B cell (primary cell): ENCODE data around the gene TGOLN2.

ENCODE experiments used
- EZH2 ChIP-seq: IDR thresholded peaks from 2 replicates; pipeline ENCODE4 v1.6.1; 2012; ENCODE audit warnings: borderline replicate concordance, low read depth, mild to moderate bottlenecking, moderate library complexity, low read length; ENCODE audit not compliant: insufficient read depth, poor library complexity, severe bottlenecking
- TF ChIP-seq, protein P1 (sequence below): fragments of 200-600 bp; IDR thresholded peaks from one replicate; pipeline ENCODE4 v1.8.0; 2022; ENCODE audit warnings: antibody characterized with exemption, mild to moderate bottlenecking

DNA sequence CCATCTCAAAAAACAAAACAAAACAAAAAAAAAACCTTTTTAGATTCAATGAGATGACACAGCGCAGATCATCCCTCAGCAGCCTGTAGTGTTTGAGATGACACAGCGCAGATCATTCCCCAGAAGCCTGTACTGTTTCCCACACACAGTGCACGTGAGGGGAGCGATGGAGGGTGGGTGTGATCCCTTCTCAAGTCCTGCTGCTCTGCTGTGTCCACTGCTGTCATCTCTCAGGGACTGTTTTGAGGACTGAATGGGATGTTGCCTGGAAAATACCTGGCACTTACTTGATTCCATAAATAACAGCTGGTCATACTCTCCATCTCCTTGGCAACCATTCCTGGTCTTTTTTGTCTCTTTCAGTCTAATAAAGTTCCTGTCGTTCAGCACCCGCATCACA, 25.7 kb downstream of the TGOLN2 start:
- TF ChIP-seq, protein P1, sequence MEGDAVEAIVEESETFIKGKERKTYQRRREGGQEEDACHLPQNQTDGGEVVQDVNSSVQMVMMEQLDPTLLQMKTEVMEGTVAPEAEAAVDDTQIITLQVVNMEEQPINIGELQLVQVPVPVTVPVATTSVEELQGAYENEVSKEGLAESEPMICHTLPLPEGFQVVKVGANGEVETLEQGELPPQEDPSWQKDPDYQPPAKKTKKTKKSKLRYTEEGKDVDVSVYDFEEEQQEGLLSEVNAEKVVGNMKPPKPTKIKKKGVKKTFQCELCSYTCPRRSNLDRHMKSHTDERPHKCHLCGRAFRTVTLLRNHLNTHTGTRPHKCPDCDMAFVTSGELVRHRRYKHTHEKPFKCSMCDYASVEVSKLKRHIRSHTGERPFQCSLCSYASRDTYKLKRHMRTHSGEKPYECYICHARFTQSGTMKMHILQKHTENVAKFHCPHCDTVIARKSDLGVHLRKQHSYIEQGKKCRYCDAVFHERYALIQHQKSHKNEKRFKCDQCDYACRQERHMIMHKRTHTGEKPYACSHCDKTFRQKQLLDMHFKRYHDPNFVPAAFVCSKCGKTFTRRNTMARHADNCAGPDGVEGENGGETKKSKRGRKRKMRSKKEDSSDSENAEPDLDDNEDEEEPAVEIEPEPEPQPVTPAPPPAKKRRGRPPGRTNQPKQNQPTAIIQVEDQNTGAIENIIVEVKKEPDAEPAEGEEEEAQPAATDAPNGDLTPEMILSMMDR = no peak
- no peak for TF ChIP-seq EZH2
